IMR-90 (cell line): ENCODE data around the gene CD6. TPM values are rescaled to one million over a fixed set of nuclear protein-coding genes. Genes with fewer than 3 reads are reported as not detected.

Experiments
- ATAC-seq: fragments of 200-7000 bp; cut with Tn5 transposase; 2 replicates; pipeline ENCODE4 v1.9.1; 2020; ENCODE audit warnings: low read depth, mild to moderate bottlenecking, moderate library complexity
- BruUV-seq: library from RNA; stranded (reverse); fragments of 400-500 nt; replicated peaks from 2 replicates; lab custom pipeline; 2021; lab: Mats Ljungman, UMichigan
- CTCF ChIA-PET: fragments of 300-600 bp; formaldehyde crosslinking; extraction: SDS; loops from one replicate; lab custom pipeline; 2021; ENCODE audit warnings: antibody characterized with exemption; lab: Yijun Ruan, JAX
- POLR2A ChIA-PET: fragments of 300-600 bp; sonication (Branson Sonifier 250); formaldehyde crosslinking; loops from one replicate; lab custom pipeline; 2022; ENCODE audit warnings: antibody characterized with exemption; ENCODE audit not compliant: unreplicated experiment; lab: Charles Lee
- DNase-seq: peaks from one replicate; pipeline ENCODE4 v3.0.0; 2013
- H2AFZ ChIP-seq: replicated peaks from 2 replicates; pipeline ENCODE3; 2013; ENCODE audit warnings: low read length, mild to moderate bottlenecking; ENCODE audit not compliant: poor library complexity
- H2AK5ac ChIP-seq: 2 replicates; pipeline ENCODE4 v1.6.1; 2013; ENCODE audit warnings: low read depth, low read length, inconsistent platforms
- H2AK9ac ChIP-seq: replicated peaks from 2 replicates; pipeline ENCODE3; 2013; ENCODE audit warnings: mild to moderate bottlenecking, low read depth, low read length, moderate library complexity; ENCODE audit not compliant: poor library complexity
- H2BK120ac ChIP-seq: 2 replicates; pipeline ENCODE4 v1.6.1; 2013; ENCODE audit warnings: low read depth, low read length, inconsistent platforms
- H2BK15ac ChIP-seq: 3 replicates; pipeline ENCODE4 v1.6.1; 2013; ENCODE audit warnings: low read depth, low read length, inconsistent platforms
- H2BK20ac ChIP-seq: 2 replicates; pipeline ENCODE4 v1.6.1; 2013; ENCODE audit warnings: low read depth, mild to moderate bottlenecking, inconsistent platforms, low read length, moderate library complexity
- H2BK5ac ChIP-seq: 2 replicates; pipeline ENCODE4 v1.6.1; 2013; ENCODE audit warnings: mild to moderate bottlenecking, low read depth, low read length, inconsistent platforms; ENCODE audit not compliant: poor library complexity, severe bottlenecking
- H3K14ac ChIP-seq: replicated peaks from 2 replicates; pipeline ENCODE4 v1.6.1; 2013; ENCODE audit warnings: low read depth, low read length, inconsistent platforms
- H3K18ac ChIP-seq: 2 replicates; pipeline ENCODE4 v1.6.1; 2013; ENCODE audit warnings: low read depth, low read length, control low read depth
- H3K23ac ChIP-seq: 2 replicates; pipeline ENCODE4 v1.6.1; 2013; ENCODE audit warnings: low read depth, low read length, inconsistent platforms
- H3K27ac ChIP-seq: 2 replicates; pipeline ENCODE4 v1.5.1; 2013; ENCODE audit warnings: mild to moderate bottlenecking, control low read depth, low read length; ENCODE audit not compliant: insufficient read depth
- H3K27me3 ChIP-seq: 2 replicates; pipeline ENCODE4 v1.6.1; 2013; ENCODE audit warnings: low read length; ENCODE audit not compliant: control insufficient read depth, insufficient read depth
- H3K36me3 ChIP-seq: 2 replicates; pipeline ENCODE4 v1.6.1; 2013; ENCODE audit warnings: low read length, mixed read lengths; ENCODE audit not compliant: control insufficient read depth, insufficient read depth
- H3K4ac ChIP-seq: 2 replicates; pipeline ENCODE4 v1.6.1; 2013; ENCODE audit warnings: low read depth, low read length, inconsistent platforms
- H3K4me1 ChIP-seq: 2 replicates; pipeline ENCODE4 v1.6.1; 2013; ENCODE audit warnings: low read length, mixed read lengths; ENCODE audit not compliant: control insufficient read depth, insufficient read depth
- H3K4me2 ChIP-seq: 2 replicates; pipeline ENCODE4 v1.6.1; 2013; ENCODE audit warnings: low read depth, mild to moderate bottlenecking, control low read depth, low read length, moderate library complexity
- H3K4me3 ChIP-seq: 2 replicates; pipeline ENCODE4 v1.5.1; 2013; ENCODE audit warnings: low read depth, mild to moderate bottlenecking, control low read depth, low read length, moderate library complexity; ENCODE audit not compliant: insufficient read depth
- H3K56ac ChIP-seq: 2 replicates; pipeline ENCODE4 v1.6.1; 2013; ENCODE audit warnings: low read length, inconsistent platforms; ENCODE audit not compliant: insufficient read depth; ENCODE audit errors: extremely low read depth
- H3K79me1 ChIP-seq, 2 experiments: 2 replicates each; pipeline ENCODE4 v1.6.1; 2013; ENCODE audit warnings: low read length in 2 of 2, inconsistent platforms in 1 of 2, low read depth in 1 of 2
- H3K9ac ChIP-seq: 2 replicates; pipeline ENCODE4 v1.6.1; 2013; ENCODE audit warnings: low read depth, low read length, control low read depth
- H3K9me1 ChIP-seq: 2 replicates; pipeline ENCODE4 v1.6.1; 2013; ENCODE audit warnings: low read length, inconsistent platforms; ENCODE audit not compliant: insufficient read depth
- H3K9me3 ChIP-seq: 2 replicates; pipeline ENCODE4 v1.6.1; 2013; ENCODE audit warnings: low read length; ENCODE audit not compliant: control insufficient read depth, insufficient read depth
- H4K20me1 ChIP-seq: 2 replicates; pipeline ENCODE4 v1.6.1; 2013; ENCODE audit warnings: low read length, inconsistent platforms; ENCODE audit not compliant: insufficient read depth
- H4K5ac ChIP-seq: 2 replicates; pipeline ENCODE4 v1.6.1; 2013; ENCODE audit warnings: mild to moderate bottlenecking, low read depth, low read length, control low read depth
- H4K8ac ChIP-seq, 2 experiments: 2 replicates each; pipeline ENCODE4 v1.6.1; 2013; ENCODE audit warnings: low read depth in 2 of 2, low read length in 2 of 2, control low read depth in 1 of 2, inconsistent platforms in 1 of 2
- H4K91ac ChIP-seq: 2 replicates; pipeline ENCODE4 v1.6.1; 2013; ENCODE audit warnings: low read depth, low read length, inconsistent platforms; ENCODE audit not compliant: insufficient read depth
- CHD1 ChIP-seq: IDR thresholded peaks from 2 replicates; pipeline ENCODE4 v1.6.1; 2012; ENCODE audit warnings: low read depth, low read length, improper control_type of control experiment
- FOS ChIP-seq: fragments of 150-350 bp; IDR thresholded peaks from 2 replicates; pipeline ENCODE4 v1.6.1; 2016; ENCODE audit warnings: low read depth, low read length
- MAZ ChIP-seq: IDR thresholded peaks from 2 replicates; pipeline ENCODE4 v1.6.1; 2012; ENCODE audit warnings: low read depth, mild to moderate bottlenecking, low read length, improper control_type of control experiment, moderate library complexity, borderline replicate concordance
- RAD21 ChIP-seq: IDR thresholded peaks from 2 replicates; pipeline ENCODE4 v1.6.1; 2012; ENCODE audit warnings: low read length, improper control_type of control experiment
- RFX5 ChIP-seq: IDR thresholded peaks from 2 replicates; pipeline ENCODE4 v1.8.0; 2012; ENCODE audit warnings: low read depth, mild to moderate bottlenecking, low read length, moderate library complexity
- SMC3 ChIP-seq: fragments of 150-350 bp; IDR thresholded peaks from 2 replicates; pipeline ENCODE4 v1.6.1; 2016; ENCODE audit warnings: low read depth, mild to moderate bottlenecking, antibody characterized with exemption, low read length, moderate library complexity
- WGBS, 2 experiments: methylation state at CpG; one replicate each; pipeline versions ENCODE4 v1.1.5 to v1.1.7; 2013; ENCODE audit warnings: missing lambda C conversion rate in 2 of 2; ENCODE audit not compliant: insufficient read length in 1 of 2; ENCODE audit errors: extremely low coverage in 2 of 2; 5-methylcytosine and 5-hydroxymethylcytosine counted together
- dilution Hi-C: fragments of 300-500 bp; cut with HindIII; formaldehyde crosslinking; loops from one replicate; pipeline ENCODE4 v1.14.3; 2018; ENCODE audit warnings: low sequenced_read_pairs; ENCODE audit not compliant: unreplicated experiment
- in situ Hi-C: fragments of 300-500 bp; cut with MboI; formaldehyde crosslinking; loops from 3 replicates; pipeline ENCODE4 v1.14.3; 2019; ENCODE audit warnings: low sequenced_read_pairs, inconsistent platforms, mixed read lengths
- intact Hi-C: fragments of 100-400 bp; cut with micrococcal nuclease; formaldehyde crosslinking; loops from 2 replicates; pipeline ENCODE4 v1.10.0; 2022
- polyA plus RNA-seq, 3 experiments: library from polyadenylated mRNA; depleted of rRNA; stranded (reverse); fragments of >200 nt; gene quantifications; 2 replicates each; pipeline ENCODE4 v1.2.3, GENCODE V29; 2012; ENCODE audit warnings: low replicate concordance in 1 of 3
- total RNA-seq: library from RNA; depleted of rRNA; stranded (reverse); fragments of >200 nt; gene quantifications from 2 replicates; pipeline ENCODE4 v1.2.3, GENCODE V29; 2012
- TF ChIP-seq, protein P1 (sequence below): conservative IDR thresholded peaks from 2 replicates; pipeline ENCODE4 v1.5.1; 2012; ENCODE audit warnings: mild to moderate bottlenecking, low read depth, low read length, improper control_type of control experiment
- TF ChIP-seq, protein P2 (sequence below): fragments of 150-350 bp; IDR thresholded peaks from 2 replicates; pipeline ENCODE4 v1.6.1; 2016; ENCODE audit warnings: low read depth, mild to moderate bottlenecking, low read length, moderate library complexity, borderline replicate concordance

The CD6 gene
- total and polyA plus RNA-seq, 2 of the 4 experiments (the other 2 are of a cell fraction), result not detected

DNA sequence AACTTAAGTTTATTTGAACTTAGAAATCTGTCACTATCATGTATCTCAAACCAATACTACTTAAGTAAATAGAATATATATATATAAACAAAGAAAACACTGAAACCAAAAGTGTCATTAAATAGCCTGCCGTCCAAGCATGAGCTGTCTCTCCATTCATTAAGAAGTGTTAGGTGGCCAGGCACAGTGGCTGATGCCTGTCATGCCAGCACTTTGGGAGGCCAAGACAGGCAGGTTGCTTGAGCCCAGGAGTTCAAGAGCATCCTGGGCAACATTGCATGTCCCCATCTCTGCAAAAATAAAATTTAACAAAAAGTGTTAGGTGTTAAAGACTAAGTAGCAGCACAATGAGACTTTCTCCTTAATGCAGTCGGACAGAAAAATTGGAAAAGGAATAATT, 14.0 kb downstream of the CD6 start:
- Histone ChIP-seq H4K8ac (no peak overlapping the region), H2BK20ac (no peak overlapping the region), H3K4me1 (peaks cover 3% of the 10 kb centered on the region), H3K9ac (no peak overlapping the region), H4K91ac (no peak overlapping the region), H2AK9ac (no peak overlapping the region), H3K56ac (no peak overlapping the region), H2BK120ac (no peak overlapping the region), H3K4me3 (no peak overlapping the region), H3K27me3 (peaks cover 32% of the 10 kb centered on the region), H3K79me1 (no peaks in the 10 kb centered on the region), H4K20me1 (no peaks in the 10 kb centered on the region), H3K23ac (no peak overlapping the region), H4K5ac (no peak overlapping the region), H3K14ac (no peak overlapping the region), H3K9me1 (no peaks in the 10 kb centered on the region), H3K4me2 (no peak overlapping the region), H2AFZ (no peak overlapping the region), H3K36me3 (no peaks in the 10 kb centered on the region), H2AK5ac (no peak overlapping the region), H3K9me3 (no peaks in the 10 kb centered on the region), H3K4ac (no peak overlapping the region), H2BK15ac (no peak overlapping the region), H3K27ac (no peak overlapping the region), H2BK5ac (no peak overlapping the region), H3K18ac (no peak overlapping the region)
- DNase-seq (no peak), ATAC-seq (no peak)
- in situ Hi-C loops, result no loop called here
- WGBS, 2 experiments, result no CpG with 5 or more reads among the region's 2 CpGs
- no TSS peak for BruUV-seq
- intact Hi-C loops, result no loop called here
- TF ChIP-seq SMC3, result no peak
- no peak for TF ChIP-seq FOS
- TF ChIP-seq RAD21, result no peak
- TF ChIP-seq MAZ, result no peak
- TF ChIP-seq CHD1, result no peak
- TF ChIP-seq RFX5, result no peak
- TF ChIP-seq, protein P1, sequence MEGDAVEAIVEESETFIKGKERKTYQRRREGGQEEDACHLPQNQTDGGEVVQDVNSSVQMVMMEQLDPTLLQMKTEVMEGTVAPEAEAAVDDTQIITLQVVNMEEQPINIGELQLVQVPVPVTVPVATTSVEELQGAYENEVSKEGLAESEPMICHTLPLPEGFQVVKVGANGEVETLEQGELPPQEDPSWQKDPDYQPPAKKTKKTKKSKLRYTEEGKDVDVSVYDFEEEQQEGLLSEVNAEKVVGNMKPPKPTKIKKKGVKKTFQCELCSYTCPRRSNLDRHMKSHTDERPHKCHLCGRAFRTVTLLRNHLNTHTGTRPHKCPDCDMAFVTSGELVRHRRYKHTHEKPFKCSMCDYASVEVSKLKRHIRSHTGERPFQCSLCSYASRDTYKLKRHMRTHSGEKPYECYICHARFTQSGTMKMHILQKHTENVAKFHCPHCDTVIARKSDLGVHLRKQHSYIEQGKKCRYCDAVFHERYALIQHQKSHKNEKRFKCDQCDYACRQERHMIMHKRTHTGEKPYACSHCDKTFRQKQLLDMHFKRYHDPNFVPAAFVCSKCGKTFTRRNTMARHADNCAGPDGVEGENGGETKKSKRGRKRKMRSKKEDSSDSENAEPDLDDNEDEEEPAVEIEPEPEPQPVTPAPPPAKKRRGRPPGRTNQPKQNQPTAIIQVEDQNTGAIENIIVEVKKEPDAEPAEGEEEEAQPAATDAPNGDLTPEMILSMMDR, result no peak
- TF ChIP-seq, protein P2, sequence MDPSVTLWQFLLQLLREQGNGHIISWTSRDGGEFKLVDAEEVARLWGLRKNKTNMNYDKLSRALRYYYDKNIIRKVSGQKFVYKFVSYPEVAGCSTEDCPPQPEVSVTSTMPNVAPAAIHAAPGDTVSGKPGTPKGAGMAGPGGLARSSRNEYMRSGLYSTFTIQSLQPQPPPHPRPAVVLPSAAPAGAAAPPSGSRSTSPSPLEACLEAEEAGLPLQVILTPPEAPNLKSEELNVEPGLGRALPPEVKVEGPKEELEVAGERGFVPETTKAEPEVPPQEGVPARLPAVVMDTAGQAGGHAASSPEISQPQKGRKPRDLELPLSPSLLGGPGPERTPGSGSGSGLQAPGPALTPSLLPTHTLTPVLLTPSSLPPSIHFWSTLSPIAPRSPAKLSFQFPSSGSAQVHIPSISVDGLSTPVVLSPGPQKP, result no peak
- dilution Hi-C loops, result no loop called here
- CTCF ChIA-PET, result no interaction called here
- POLR2A ChIA-PET, result no interaction called here
